Vagina (tissue), 2 donors: Measurements from ENCODE around the gene CIDEA. TPM values are rescaled to one million over a fixed set of nuclear protein-coding genes. Genes with fewer than 3 reads are reported as not detected.

Source experiments
- DNase-seq, 2 donors: peaks; one replicate each; pipeline ENCODE4 v3.0.0-alpha.2; 2017; ENCODE audit errors: extremely low spot score in 2 of 2
- H3K27ac ChIP-seq: fragments of 200-600 bp; sonication (generic); one replicate; pipeline ENCODE4 v1.5.1; 2019
- H3K27me3 ChIP-seq: fragments of 200-600 bp; sonication (generic); one replicate; pipeline ENCODE4 v1.5.1; 2019
- H3K36me3 ChIP-seq, 2 donors: fragments of 200-600 bp; sonication (generic); one replicate each; pipeline ENCODE4 v1.5.1; 2017 to 2019
- H3K4me1 ChIP-seq: fragments of 200-600 bp; sonication (generic); one replicate; pipeline ENCODE4 v1.5.1; 2019
- H3K4me3 ChIP-seq, 2 donors: fragments of 200-600 bp; sonication (generic); 1 replicate in 1 of 2; 2 replicates in 1 of 2; pipeline ENCODE4 v1.5.1; 2016 to 2019
- H3K9me3 ChIP-seq: fragments of 200-600 bp; sonication (generic); one replicate; pipeline ENCODE4 v1.5.1; 2019
- CTCF ChIP-seq, 3 experiments: fragments of 450-650 bp in 2 of 3; fragments of 200-600 bp in 1 of 3; sonication (generic) in 1 of 3; IDR thresholded peaks; one replicate each; pipeline ENCODE4 v1.5.1; 2017 to 2019; ENCODE audit warnings: antibody characterized with exemption in 3 of 3, mild to moderate bottlenecking in 2 of 3, moderate library complexity in 2 of 3
- POLR2A ChIP-seq, 2 donors: fragments of 450-650 bp; IDR thresholded peaks; one replicate each; pipeline ENCODE4 v1.6.1; 2017; ENCODE audit warnings: antibody characterized with exemption in 2 of 2, mild to moderate bottlenecking in 2 of 2, moderate library complexity in 2 of 2
- POLR2AphosphoS5 ChIP-seq, 2 donors: sonication (generic); formaldehyde crosslinking; IDR thresholded peaks; one replicate each; pipeline ENCODE4 v1.9.0; 2017; ENCODE audit warnings: antibody characterized with exemption in 2 of 2, mild to moderate bottlenecking in 2 of 2, low read depth in 1 of 2; ENCODE audit not compliant: insufficient read depth in 1 of 2
- intact Hi-C: fragments of 100-400 bp; cut with DNase I; formaldehyde crosslinking; loops from one replicate; pipeline ENCODE4 v1.15.1; 2023
- total RNA-seq: library from RNA; depleted of rRNA; stranded (reverse); fragments of >200 nt; gene quantifications from one replicate; pipeline ENCODE4 v1.2.3, GENCODE V29; 2016

Gene CIDEA
- total RNA-seq, 1 donor from 2014 or later: 2.7 TPM

GRCh38 chr18:12293831-12294230, 39.7 kb downstream of the CIDEA start:
- peak in 1 of 2 donors; percentile 64 for DNase-seq
- Histone ChIP-seq H3K36me3 (no peaks in the 10 kb centered on the region), H3K4me3 (no peak overlapping the region), H3K4me1 (peaks cover 4% of the 10 kb centered on the region), H3K9me3 (no peaks in the 10 kb centered on the region), H3K27ac (no peak overlapping the region), H3K27me3 (no peaks in the 10 kb centered on the region)
- intact Hi-C loops: no loop called here
- TF ChIP-seq POLR2AphosphoS5 (IDR thresholded peaks at IDR 0.05; ENCODE audit: insufficient read depth in 1 of 2, low read depth in 1 of 2): no peak
- no peak for TF ChIP-seq CTCF (IDR thresholded peaks at IDR 0.05)
- TF ChIP-seq POLR2A (IDR thresholded peaks at IDR 0.05): no peak

GRCh38 chr18:12295389-12296086, 41.4 kb downstream of the CIDEA start:
- intact Hi-C loops: no loop called here

GRCh38 chr18:12296087-12296403, 41.9 kb downstream of the CIDEA start:
- Histone ChIP-seq H3K27me3 (no peaks in the 10 kb centered on the region), H3K4me1 (no peaks in the 10 kb centered on the region), H3K4me3 (no peak overlapping the region), H3K36me3 (no peaks in the 10 kb centered on the region), H3K27ac (no peak overlapping the region), H3K9me3 (no peaks in the 10 kb centered on the region)
- TF ChIP-seq POLR2A (IDR thresholded peaks at IDR 0.05) (no peak), CTCF (IDR thresholded peaks at IDR 0.05) (no peak), POLR2AphosphoS5 (IDR thresholded peaks at IDR 0.05; ENCODE audit: insufficient read depth in 1 of 2, low read depth in 1 of 2) (no peak)
- intact Hi-C loops: no loop called here
- peak in 1 of 2 donors; percentile 75 for DNase-seq

More at GRCh38 chr18:12295389-12296086, 41.4 kb downstream of the CIDEA start:
- H3K9me3 ChIP-seq: no peaks in the 10 kb centered on the region
- H3K4me3 ChIP-seq: no peak overlapping the region
- no peaks in the 10 kb centered on the region for H3K27me3 ChIP-seq
- H3K4me1 ChIP-seq: no peaks in the 10 kb centered on the region
- no peaks in the 10 kb centered on the region for H3K36me3 ChIP-seq
- no peak overlapping the region for H3K27ac ChIP-seq
- DNase-seq: peak; percentile 18 to 58
- TF ChIP-seq POLR2AphosphoS5 (IDR thresholded peaks at IDR 0.05; ENCODE audit: insufficient read depth in 1 of 2, low read depth in 1 of 2) (no peak), CTCF (IDR thresholded peaks at IDR 0.05) (no peak), POLR2A (IDR thresholded peaks at IDR 0.05) (no peak)

- no peaks in the 10 kb centered on the region for H3K36me3 ChIP-seq
- TF ChIP-seq POLR2A (IDR thresholded peaks at IDR 0.05) (no peak), POLR2AphosphoS5 (IDR thresholded peaks at IDR 0.05; ENCODE audit: insufficient read depth in 1 of 2, low read depth in 1 of 2) (no peak), CTCF (IDR thresholded peaks at IDR 0.05) (no peak)
- no peaks in the 10 kb centered on the region for H3K27me3 ChIP-seq
- no peaks in the 10 kb centered on the region for H3K9me3 ChIP-seq
- no peak overlapping the region for H3K27ac ChIP-seq
- no peak overlapping the region for H3K4me3 ChIP-seq
- no peaks in the 10 kb centered on the region for H3K4me1 ChIP-seq
- DNase-seq: peak; percentile 52 to 74
- intact Hi-C loops: no loop called here
These were observed 42.3 kb downstream of the CIDEA start for GRCh38 chr18:12296457-12296856.

- no peaks in the 10 kb centered on the region for H3K27me3 ChIP-seq
- H3K9me3 ChIP-seq: no peaks in the 10 kb centered on the region
- DNase-seq: peak in 1 of 2 donors; percentile 54
- intact Hi-C loops: no loop called here
- H3K27ac ChIP-seq: no peak overlapping the region
- no peak overlapping the region for H3K4me3 ChIP-seq
- TF ChIP-seq POLR2AphosphoS5 (IDR thresholded peaks at IDR 0.05; ENCODE audit: insufficient read depth in 1 of 2, low read depth in 1 of 2): no peak
- no peak for TF ChIP-seq POLR2A (IDR thresholded peaks at IDR 0.05)
- TF ChIP-seq CTCF (IDR thresholded peaks at IDR 0.05): no peak
- no peaks in the 10 kb centered on the region for H3K36me3 ChIP-seq
- H3K4me1 ChIP-seq: no peaks in the 10 kb centered on the region
These were observed 45.7 kb downstream of the CIDEA start for GRCh38 chr18:12299862-12300261.
